Natural killer cell (primary cell): ENCODE data around the gene DLD. TPM values are rescaled to one million over a fixed set of nuclear protein-coding genes. Genes with fewer than 3 reads are reported as not detected.
A peak's percentile ranks its signal among the peaks of the same experiment; 100 is the strongest.

Experiments used
- ATAC-seq, 3 donors: fragments of 150-1000 bp in 2 of 3; fragments of 200-7000 bp in 1 of 3; cut with Tn5 transposase; 1 replicate in 1 of 3; 2 replicates in 2 of 3; pipeline ENCODE4 v1.10.0; 2021; ENCODE audit warnings: mild to moderate bottlenecking in 2 of 3, moderate library complexity in 2 of 3
- DNase-seq, 2 donors: peaks; one replicate each; pipeline versions ENCODE4 v3.0.0 to v3.0.0-alpha.2; 2013 to 2021; ENCODE audit warnings: mixed read lengths in 1 of 2
- H3K27ac ChIP-seq: one replicate; pipeline ENCODE4 v1.5.1; 2013; ENCODE audit warnings: mild to moderate bottlenecking, low read length
- H3K27me3 ChIP-seq: one replicate; pipeline ENCODE4 v1.6.1; 2013; ENCODE audit warnings: low read length; ENCODE audit not compliant: control insufficient read depth, insufficient read depth
- H3K36me3 ChIP-seq: one replicate; pipeline ENCODE4 v1.6.1; 2013; ENCODE audit warnings: low read length; ENCODE audit not compliant: control insufficient read depth, insufficient read depth
- H3K4me1 ChIP-seq: one replicate; pipeline ENCODE4 v1.6.1; 2013; ENCODE audit warnings: low read length; ENCODE audit not compliant: control insufficient read depth, insufficient read depth
- H3K4me3 ChIP-seq: one replicate; pipeline ENCODE4 v1.5.1; 2013; ENCODE audit warnings: low read length
- H3K9me3 ChIP-seq: one replicate; pipeline ENCODE4 v1.6.1; 2013; ENCODE audit warnings: low read length; ENCODE audit not compliant: control insufficient read depth, insufficient read depth
- H3K27ac Mint-ChIP-seq, 2 donors: one replicate each; pipeline ENCODE4 v1.8.0; 2022; ENCODE audit warnings: mild to moderate bottlenecking in 2 of 2, mixed read lengths in 2 of 2, moderate library complexity in 1 of 2
- H3K27me3 Mint-ChIP-seq, 2 donors: one replicate each; pipeline ENCODE4 v1.8.0; 2022; ENCODE audit warnings: low read depth in 2 of 2, mixed read lengths in 2 of 2
- H3K36me3 Mint-ChIP-seq: one replicate; pipeline ENCODE4 v1.8.0; 2022; ENCODE audit warnings: mixed read lengths
- H3K4me1 Mint-ChIP-seq, 2 donors: one replicate each; pipeline ENCODE4 v1.8.0; 2022; ENCODE audit warnings: mixed read lengths in 2 of 2
- H3K4me3 Mint-ChIP-seq: one replicate; pipeline ENCODE4 v1.8.0; 2022; ENCODE audit warnings: mild to moderate bottlenecking, moderate library complexity, mixed read lengths
- H3K9me3 Mint-ChIP-seq, 2 donors: one replicate each; pipeline ENCODE4 v1.8.0; 2022; ENCODE audit warnings: mixed read lengths in 2 of 2
- CTCF ChIP-seq: fragments of 200-600 bp; IDR thresholded peaks from one replicate; pipeline ENCODE4 v1.8.0; 2022; ENCODE audit warnings: antibody characterized with exemption
- WGBS: methylation state at CpG from one replicate; pipeline ENCODE4 v1.1.7; 2013; ENCODE audit warnings: missing lambda C conversion rate; ENCODE audit not compliant: insufficient coverage; 5-methylcytosine and 5-hydroxymethylcytosine counted together
- intact Hi-C: fragments of 100-400 bp; cut with micrococcal nuclease; formaldehyde crosslinking; loops from one replicate; pipeline ENCODE4 v1.14.2; 2022
- total RNA-seq, 4 donors: library from RNA; stranded (reverse); fragments of 120-200 nt in 1 of 4; gene quantifications; one replicate each; pipeline versions ENCODE4 v1.2.3 to v1.2.4, GENCODE V29; 2013 to 2022

The DLD gene
- total RNA-seq, 3 donors from 2014 or later (not counting 1 experiment from before 2014, with no cell fraction given), result 72.2 to 81.4 (median 80.9) TPM

- Mint-ChIP-seq H3K4me1 (peaks cover 0 to 18% of the 10 kb centered on the region in 2 donors), H3K27ac (no peak overlapping the region), H3K9me3 (no peaks in the 10 kb centered on the region), H3K36me3 (no peaks in the 10 kb centered on the region), H3K27me3 (peaks cover 0 to 3% of the 10 kb centered on the region in 2 donors), H3K4me3 (no peak overlapping the region)
- H3K27ac ChIP-seq, result no peak overlapping the region
- intact Hi-C loops, result no loop called here
- TF ChIP-seq CTCF, result no peak
- H3K4me3 ChIP-seq, result no peak overlapping the region
- ATAC-seq (no peak), DNase-seq (no peak)
- no CpG with 5 or more reads among the region's 1 CpG for WGBS
- no peaks in the 10 kb centered on the region for H3K36me3 ChIP-seq
- H3K27me3 ChIP-seq, result no peaks in the 10 kb centered on the region
- H3K9me3 ChIP-seq, result no peaks in the 10 kb centered on the region
- H3K4me1 ChIP-seq, result no peaks in the 10 kb centered on the region
Measured at GRCh38 chr7:107850643-107851042, 40.3 kb upstream of the DLD start.

- no peak overlapping the region for H3K27ac Mint-ChIP-seq
- intact Hi-C loops, result no loop called here
- DNase-seq (no peak), ATAC-seq (no peak)
- 100% methylated on average over 1 of the region's 1 CpG for WGBS
- peaks cover 0 to 3% of the 10 kb centered on the region in 2 donors for H3K27me3 Mint-ChIP-seq
- H3K4me1 ChIP-seq, result peaks cover 21% of the 10 kb centered on the region
- H3K4me1 Mint-ChIP-seq, result peaks cover 27 to 46% of the 10 kb centered on the region in 2 donors
- no peaks in the 10 kb centered on the region for H3K9me3 ChIP-seq
- no peak for TF ChIP-seq CTCF
- no peak overlapping the region for H3K4me3 Mint-ChIP-seq
- no peaks in the 10 kb centered on the region for H3K9me3 Mint-ChIP-seq
- H3K36me3 Mint-ChIP-seq, result no peaks in the 10 kb centered on the region
- H3K27me3 ChIP-seq, result no peaks in the 10 kb centered on the region
- no peak overlapping the region for H3K27ac ChIP-seq
- no peak overlapping the region for H3K4me3 ChIP-seq
- no peaks in the 10 kb centered on the region for H3K36me3 ChIP-seq
Measured at GRCh38 chr7:107854454-107854853, 36.5 kb upstream of the DLD start.

- Mint-ChIP-seq H3K4me3 (no peak overlapping the region), H3K27ac (peak overlapping the region in 1 of 2 donors; percentile 42), H3K36me3 (no peaks in the 10 kb centered on the region), H3K9me3 (no peaks in the 10 kb centered on the region), H3K4me1 (peaks cover 27 to 46% of the 10 kb centered on the region in 2 donors), H3K27me3 (peaks cover 0 to 3% of the 10 kb centered on the region in 2 donors)
- ATAC-seq, result no peak
- Histone ChIP-seq H3K27me3 (no peaks in the 10 kb centered on the region), H3K9me3 (no peaks in the 10 kb centered on the region), H3K4me1 (peaks cover 21% of the 10 kb centered on the region), H3K4me3 (no peak overlapping the region), H3K36me3 (no peaks in the 10 kb centered on the region), H3K27ac (no peak overlapping the region)
- 76% methylated on average over 4 of the region's 4 CpGs for WGBS
- TF ChIP-seq CTCF, result no peak
- no peak for DNase-seq
- intact Hi-C loops, result no loop called here
Measured at GRCh38 chr7:107854989-107855388, 36.0 kb upstream of the DLD start.
